ENCODE measurements around the gene KAT6B.

- TF ChIP-seq CTCF (IDR thresholded peaks at IDR 0.05) = no peak
- no peak for TF ChIP-seq POLR2A (IDR thresholded peaks at IDR 0.05)
- TF ChIP-seq EP300 (IDR thresholded peaks at IDR 0.05) = no peak
These were observed 202.3 kb downstream of the KAT6B start for GRCh38 chr10:75028748-75029147.

All from sigmoid colon (tissue), 4 donors.